A673 (cell line): ENCODE measurements around the gene MRPL24.

ENCODE experiments used
- CTCF ChIP-seq: fragments of 300-800, 200-600 bp; sonication (generic); conservative IDR thresholded peaks from 2 replicates; pipeline ENCODE4 v1.5.1; 2017; ENCODE audit warnings: low read depth, mild to moderate bottlenecking, antibody characterized with exemption, low read length, moderate library complexity, mixed read lengths
- EZH2 ChIP-seq: fragments of 200-600 bp; sonication (generic); IDR thresholded peaks from 2 replicates; pipeline ENCODE4 v1.6.1; 2017; ENCODE audit warnings: borderline replicate concordance, low read depth, mild to moderate bottlenecking, mixed read lengths, antibody characterized with exemption, low read length; ENCODE audit not compliant: poor library complexity, severe bottlenecking

- no peak for TF ChIP-seq CTCF
- no peak for TF ChIP-seq EZH2
Observed at GRCh38 chr1:156714830-156715229, 26.1 kb downstream of the MRPL24 start.
